Suppressor macrophage treated with lipopolysaccharide for 1 hour (primary cell): Measurements from ENCODE around the gene CES1.
"Not testable (repeated sequence)": the region's sequence is repeated elsewhere in the genome, so short reads cannot be mapped to it uniquely, and the experiment has no call there.

ENCODE experiments used
- DNase-seq, 3 donors: peaks; one replicate each; pipeline ENCODE4 v3.0.0-alpha.2; 2020 to 2022

Gene CES1

DNA sequence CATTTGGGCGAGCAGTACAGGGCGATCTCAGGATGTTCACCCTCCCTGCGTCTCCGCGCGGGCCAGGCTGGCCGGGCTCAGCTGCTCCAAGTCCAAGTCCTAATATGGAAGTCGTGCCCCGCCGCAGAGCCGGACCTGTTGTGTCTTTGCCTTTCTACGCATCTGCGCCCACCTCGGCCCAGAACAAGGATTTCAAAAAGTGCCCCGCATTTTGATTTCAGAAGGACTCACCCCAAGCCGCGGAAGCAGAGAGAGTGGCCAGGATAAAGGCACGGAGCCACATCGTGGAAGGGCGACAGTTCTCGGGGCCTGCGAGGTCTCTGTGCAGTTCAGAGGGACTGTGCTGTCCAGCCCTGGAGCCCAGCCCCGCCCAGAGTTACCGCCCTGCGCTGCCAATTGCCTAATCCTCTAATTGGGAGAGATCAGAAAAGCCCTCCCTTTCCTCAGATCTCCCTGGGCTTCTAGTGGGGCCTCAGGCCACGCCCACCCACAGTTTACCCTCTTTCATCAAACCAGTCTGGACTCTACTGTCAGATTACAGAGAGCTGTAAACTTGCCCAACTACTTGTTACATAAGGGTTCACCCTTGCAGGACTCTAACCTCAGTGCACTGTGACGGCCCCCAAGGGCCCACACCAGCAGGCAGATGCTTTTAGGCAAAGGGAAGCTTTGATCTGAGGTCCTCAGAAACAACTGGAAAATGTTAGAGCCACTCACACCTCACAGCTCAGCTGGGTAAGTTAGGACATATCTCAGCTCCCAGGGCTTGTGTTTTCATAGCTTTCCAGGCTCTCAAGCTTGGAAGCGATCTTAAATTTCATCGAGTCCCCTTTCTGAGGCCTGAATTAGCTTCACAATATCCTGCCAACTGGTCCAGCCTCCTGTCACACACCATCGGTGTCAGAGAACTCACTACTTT is at the start of gene CES1:
TSS of gene CES1 (minus strand) at position 324 of the 919 bp plus-strand sequence. CDS start at position 283, 41 bp downstream.
- DNase-seq, result peak in 2 of 3 donors; percentile 27 to 40

DNA sequence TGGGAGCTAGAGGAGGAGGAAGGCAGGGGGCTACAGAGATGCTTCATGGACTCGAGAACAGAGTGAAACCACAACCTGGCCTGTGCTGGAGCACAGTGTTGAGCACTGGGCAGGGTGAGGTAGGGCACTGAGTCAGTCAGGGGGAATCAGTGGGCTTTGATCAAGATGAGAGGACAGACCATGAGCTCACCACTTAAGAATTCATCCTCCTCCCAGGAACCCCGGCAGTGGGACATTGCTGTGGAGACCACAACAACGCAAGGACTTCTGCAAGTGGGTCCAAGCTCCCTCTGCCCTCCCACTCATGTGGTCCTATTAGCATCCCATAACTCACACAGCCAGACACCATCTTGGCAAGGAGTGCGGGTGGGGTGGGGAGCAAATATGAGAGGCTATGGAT is 44.0 kb upstream of the CES1 start:
- DNase-seq, result no peak

DNA sequence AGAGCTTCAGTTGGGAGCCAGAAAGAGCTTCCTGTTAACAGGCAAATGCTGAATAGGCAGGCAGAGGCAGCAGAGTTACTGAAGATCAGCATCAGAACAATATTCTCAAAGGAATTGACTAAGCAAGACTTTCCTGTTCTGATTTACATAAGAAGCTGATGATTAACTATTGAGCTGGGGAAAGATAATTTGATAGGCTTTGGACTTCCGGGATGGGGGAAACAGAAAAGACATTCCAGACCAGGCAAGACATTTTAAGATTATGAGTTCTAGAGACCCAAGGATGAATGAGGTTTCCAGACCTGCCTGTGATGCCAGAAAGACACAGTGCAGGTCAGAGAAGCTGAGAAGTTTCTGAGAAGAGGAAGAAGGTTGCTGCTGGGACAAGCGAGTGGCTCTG is 42.4 kb upstream of the CES1 start, which contains the start of gene CES5A:
TSS of gene CES5A (minus strand) at position 101 of the 400 bp plus-strand sequence. CDS start 152 bp downstream, outside the sequence.
- DNase-seq, result no peak

DNA sequence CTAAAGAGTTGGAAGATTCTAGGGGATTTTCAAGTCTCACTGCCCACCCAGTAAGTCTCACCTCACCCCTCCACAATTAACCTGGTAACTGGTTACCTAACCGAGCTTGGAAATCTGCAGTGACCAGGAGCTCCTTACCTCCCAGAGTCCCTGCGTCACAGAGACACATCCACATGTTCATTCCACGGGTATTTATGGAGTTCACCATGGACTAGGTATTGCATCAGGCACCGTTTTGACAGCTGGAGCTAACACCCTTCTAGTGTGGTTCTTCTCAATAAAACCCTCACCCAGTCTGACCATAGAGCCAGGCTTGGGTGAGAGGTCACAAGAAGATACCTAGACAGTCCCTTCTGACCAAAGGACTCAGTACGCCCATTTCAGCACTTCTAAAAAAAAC is 40.2 kb upstream of the CES1 start:
- DNase-seq, result no peak

DNA sequence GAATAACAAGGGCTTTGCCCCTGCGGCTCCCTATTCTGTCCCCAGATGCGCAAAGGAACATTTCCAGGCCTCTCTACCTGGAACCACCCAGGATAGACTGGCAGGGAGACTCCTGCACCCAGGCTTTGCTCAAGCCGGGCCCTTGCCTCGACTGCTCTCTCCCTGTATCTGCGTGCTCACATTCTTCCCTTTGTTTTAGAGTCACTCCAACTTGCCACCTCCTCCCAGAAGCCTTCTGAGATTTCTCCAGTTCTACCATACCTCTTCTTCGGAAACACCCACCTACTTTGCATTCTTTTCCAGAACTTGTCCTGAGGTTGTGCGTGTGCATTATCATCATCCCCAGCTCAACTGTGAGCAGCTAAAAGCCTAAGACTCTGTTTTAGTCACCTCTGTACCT is 39.2 kb upstream of the CES1 start:
- DNase-seq, result no peak

DNA sequence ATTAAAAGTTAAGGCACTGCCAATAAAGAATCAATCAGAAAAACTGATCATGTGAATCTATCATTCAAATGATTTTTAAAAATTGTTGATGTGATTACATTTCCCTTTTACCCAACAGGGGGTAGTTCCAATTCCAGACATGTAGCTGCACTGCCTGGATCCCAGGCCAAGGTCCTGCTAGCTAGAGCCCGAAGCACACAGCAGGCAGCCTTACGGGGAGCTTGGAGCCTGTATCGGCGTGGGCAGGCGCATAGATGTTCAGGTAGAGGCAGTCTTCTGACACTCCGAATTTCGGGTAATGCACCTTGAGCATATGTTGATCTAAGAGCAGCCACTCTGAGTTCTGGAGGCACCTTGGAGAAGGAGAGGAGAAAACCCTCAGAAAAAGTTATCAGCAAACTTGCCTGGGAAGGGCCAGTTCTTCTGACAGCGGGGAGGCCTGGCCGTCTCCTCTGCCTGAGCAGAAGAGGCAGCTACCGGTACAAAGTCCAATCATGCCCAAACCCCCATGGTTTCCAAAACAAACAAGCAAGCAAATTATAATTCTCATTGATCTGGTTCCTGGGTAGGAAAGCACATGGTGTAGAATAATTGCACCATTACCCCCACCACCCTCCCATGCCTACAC is 38.6 kb upstream of the CES1 start:
- DNase-seq, result no peak

DNA sequence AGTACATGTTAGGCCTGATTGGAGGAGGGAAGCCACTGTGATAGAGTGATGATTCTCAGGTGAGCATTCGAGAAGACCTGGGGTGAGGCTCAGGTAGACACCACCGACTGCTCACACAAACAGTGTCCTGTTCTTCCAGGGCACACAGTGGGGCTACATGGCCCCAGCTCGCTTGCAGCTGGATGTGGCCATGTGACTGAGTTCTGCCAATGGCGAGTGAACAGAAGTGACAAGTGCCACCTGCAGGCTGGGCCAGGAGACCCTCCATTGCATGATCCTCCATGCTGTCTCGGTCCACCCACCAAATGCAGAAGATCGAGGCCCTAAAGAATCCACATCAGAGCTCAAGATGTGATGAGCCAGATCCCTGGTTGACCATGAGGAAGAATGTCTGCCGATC is 36.1 kb upstream of the CES1 start:
- DNase-seq, result no peak

DNA sequence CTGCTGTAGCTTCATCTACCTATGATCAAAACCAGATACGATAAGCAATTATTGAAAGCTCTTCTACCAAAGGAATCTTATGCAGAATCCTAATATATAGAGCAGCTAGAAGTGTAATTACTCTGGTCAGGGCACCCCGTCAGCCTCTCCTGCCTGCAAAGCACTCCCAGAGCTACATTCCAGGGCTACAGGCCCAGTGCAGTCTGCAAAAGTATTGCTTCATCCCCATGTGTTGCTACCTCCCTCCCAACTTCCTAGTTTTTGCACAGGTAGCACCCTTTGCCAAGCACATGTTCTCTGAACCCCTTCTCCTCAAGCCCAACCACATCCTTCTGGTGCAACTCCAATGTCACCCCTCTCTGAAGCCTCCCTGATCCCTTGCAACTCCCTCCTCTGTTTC is 35.2 kb upstream of the CES1 start:
- DNase-seq, result no peak

DNA sequence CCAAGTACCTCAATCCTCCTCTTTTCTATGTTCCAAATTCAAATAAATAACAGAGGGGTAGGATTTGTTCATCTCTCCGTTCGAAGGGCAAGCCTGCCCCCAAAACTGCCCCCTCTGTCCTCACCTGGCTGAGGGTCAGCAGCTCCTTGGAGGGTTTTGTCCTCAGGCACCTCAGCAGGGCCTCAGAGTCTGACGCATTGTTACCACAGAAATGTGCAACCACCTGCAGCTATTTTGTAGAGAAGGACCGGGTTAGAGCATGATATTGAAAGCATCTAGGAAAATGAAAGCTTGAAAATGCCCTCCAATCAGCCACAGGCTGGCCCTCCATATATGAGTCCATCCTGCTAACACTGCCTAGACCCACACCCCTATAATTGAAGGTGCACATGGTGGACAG is 28.4 kb upstream of the CES1 start:
- no peak for DNase-seq

DNA sequence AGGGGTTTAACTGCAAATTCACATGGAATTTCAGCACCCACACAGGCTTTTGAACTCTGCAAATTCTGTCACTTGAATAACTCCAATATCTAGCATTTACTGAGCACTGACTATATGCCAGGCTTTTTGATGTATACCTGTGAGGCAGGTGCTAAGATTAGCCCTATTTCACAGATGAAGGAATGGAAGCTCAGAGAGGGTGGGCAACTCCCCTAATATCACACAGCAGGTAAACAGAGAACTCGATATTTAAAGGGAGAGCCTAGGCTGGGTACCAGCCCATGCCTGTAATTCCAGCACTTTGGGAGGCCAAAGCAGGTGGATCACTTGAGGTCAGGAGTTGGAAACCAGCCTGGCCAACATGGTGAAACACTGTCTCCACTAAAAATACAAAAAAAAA is 24.8 kb upstream of the CES1 start:
- DNase-seq, result not testable (repeated sequence)

DNA sequence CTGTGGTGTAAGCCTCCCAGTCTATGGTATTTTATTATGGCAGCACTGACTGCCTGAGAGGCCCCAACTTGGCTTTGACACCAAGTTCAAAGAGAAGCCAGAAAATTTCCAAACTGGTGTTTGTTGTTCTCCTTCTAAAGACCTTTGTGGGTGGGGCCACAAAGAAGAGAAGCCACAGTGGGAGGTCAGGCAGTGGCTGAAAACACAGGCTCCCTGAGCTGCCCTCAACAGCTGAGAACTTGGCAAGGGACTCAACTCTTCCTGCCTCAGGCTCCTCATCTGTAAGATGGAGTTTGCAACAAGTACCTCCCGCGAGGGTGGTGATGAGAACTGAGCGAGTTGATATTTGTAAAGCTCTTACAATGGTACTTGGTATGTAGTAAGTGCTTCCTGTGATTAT is 24.1 kb upstream of the CES1 start:
- no peak for DNase-seq

DNA sequence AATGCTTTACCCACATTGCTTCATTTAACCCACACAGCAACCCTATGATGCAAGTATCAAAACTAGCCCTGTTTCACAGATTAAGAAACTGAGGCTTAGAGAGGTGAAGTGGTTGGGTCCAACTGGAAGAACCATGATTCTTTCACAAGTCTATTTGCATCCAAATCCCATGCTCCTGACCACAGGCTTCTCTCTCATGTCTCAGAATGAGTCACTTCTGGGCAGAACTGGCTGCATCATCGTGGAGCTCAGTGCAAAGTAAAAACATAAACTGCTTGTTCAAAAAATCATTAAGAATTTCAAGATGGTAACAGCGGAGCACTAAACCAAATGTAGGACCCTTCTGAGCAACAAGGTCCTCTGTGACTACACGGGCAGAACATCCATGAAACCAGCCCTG is 20.2 kb upstream of the CES1 start:
- peak in 1 of 3 donors; percentile 14 for DNase-seq

DNA sequence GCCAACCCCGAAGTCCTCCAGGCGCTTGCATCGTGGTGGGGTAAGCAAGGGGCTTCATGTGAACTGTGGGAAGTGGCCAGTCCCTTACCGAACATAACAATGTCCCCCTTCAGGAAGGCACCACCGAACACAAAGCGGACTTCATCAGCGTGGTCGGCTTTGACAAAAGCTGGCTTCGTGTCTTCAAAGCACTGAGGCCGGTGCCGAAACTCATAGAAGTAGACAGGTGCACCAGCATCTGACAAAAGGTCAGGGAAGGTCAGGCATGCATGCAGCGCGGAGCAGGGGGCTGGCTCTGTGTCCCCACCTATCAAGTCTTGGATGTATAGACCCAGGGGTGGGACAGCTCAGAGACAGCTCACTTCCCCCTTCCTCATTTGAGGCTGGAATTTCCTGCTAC is 16.6 kb upstream of the CES1 start:
- peak in 1 of 3 donors; percentile 43 for DNase-seq

DNA sequence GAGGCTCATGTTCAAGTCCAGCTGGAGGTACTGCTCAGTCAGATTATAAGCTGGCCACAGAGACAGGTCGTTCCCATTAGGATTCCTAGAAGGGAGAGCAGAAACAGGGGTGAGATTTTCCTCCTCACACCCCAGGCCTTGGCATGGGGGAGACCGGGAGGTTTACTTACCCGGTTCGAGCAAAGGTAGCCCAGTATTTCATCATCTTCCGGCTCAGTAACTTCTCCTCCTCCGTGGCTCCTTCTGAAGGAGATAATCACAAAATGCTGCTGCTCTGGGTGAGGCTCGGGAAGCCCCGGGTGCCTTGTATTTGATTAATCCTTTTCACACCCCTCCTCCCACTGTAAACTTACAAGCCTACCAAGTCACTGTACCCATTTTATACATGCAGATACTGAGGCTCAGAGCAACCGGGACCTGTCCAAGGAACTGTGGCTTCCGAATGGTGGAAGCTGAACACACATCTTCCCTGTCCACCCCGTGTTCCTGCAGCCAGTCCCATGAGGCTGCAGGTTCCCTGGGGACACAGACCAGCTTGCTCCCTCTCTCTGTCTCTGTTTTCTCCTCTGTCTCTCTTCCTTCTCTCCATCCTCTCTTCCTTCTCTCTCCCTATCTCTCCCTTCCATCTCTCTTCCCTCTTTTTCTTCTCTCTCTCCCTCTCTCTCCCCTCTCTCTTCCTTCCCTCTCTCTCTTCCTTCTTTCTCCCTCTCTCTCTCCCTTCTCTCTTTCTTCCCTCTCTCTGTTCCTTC is 13.9 kb upstream of the CES1 start:
- no peak for DNase-seq

DNA sequence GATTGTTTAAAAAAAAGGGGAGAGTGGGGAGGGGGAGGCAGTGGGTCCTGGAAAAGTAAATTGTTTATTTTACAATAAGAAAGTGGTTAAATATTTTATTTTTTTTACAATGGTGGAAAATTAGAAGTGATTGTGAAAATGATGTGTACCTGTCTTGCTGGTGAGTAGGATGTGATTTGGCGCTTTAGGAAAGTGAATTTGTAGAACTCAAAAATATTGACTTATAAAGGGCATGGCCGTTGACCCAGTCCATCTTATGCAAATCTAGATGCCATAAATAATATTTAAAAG is 10.2 kb upstream of the CES1 start:
- DNase-seq, result no peak

DNA sequence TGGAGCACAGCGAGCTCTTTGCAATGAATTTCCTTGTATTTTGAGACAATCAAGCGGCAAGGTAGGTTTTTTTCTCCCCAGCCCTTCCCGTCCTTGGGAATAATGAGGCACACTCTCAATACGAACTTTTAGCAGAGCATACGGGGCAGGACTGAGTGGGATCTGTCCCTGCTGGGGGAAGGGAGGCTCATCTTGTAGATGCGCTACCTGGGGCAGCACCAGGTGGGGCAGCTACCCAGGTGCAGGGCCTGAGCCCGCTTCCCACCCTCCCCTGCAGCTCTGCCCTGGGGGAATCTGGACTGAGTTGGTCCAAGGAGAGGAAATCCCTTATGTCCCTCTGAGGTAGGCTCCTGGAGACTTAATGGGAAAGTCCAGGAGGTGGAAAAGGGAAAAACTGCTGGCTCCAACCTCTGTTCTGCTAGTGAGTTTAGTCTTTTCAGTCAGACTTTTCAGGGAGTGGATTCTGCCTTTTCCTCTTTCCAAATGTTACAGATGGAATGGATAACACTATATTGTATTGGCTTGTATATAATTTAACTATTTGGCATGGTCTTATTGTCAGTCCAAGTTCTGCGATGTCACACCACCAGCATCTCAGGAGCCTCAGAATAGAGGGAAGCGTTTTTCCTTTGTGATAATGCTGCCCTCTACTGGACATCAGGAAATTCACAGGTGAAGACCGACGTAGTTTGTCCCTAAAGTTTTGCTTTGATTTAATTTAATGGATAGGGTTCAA is 9.6 kb upstream of the CES1 start:
- DNase-seq, result peak; percentile 66 to 83 (median 67)

DNA sequence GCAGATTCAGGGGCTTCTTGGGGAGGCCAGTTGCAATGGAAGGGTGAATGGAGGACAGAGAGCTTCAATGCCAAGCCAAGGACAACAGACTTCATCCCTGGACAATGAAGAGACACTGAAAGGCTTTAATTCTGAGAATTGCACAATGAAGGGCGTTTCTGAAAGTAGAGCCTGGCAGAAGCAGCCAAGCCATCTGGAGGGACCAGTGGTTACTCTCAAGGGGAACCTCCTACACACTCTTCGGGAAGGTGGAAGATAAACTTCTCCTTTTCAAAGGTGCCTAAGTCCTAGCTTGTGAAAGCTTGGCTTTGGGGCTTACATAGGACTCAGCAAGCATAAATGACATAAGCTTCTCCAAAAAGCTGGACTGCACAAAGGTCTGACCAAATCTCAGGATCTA is 6.2 kb upstream of the CES1 start:
- peak; percentile 37 to 60 (median 51) for DNase-seq

DNA sequence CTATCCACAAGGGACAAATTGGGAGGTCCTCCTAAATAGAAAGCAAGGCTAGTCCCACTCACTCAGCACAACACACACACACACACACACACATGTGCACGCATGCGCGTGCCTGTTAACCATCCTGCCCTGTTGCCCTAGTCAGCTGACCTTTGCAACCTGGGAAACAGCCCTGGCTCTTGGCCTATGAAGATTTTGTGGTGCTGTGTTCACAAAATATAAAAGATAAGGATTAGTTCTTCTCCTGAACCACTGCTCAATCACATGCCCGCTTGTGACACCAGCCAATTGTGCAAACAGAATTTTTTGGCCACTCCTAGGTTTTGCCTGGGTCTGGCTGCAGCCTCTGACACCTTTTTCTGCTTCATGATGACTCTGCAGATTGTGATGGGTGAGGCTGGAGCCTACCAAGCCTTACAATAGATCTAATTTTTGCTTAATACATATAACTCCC is 3.3 kb upstream of the CES1 start:
- DNase-seq, result no peak

DNA sequence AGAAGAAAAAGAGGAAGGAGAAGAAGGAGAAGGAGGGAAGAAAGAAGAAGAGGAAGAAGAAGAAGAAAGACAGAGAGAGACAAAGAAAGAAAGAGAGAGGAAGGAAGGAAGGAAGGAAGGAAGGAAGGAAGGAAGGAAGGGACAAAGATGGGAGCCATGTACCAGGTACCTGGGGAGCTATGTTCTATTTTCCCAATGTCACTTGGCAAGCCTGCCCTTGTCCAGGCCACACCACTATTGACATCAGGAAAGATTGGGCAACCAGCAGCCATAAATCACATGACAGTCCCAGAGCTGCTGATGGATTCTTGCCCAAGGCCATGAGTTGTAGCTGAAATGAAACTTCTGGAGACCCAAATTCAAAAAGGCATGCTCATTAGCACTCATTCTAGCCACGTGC is 2.7 kb upstream of the CES1 start:
- peak in 2 of 3 donors; percentile 14 to 44 for DNase-seq

DNA sequence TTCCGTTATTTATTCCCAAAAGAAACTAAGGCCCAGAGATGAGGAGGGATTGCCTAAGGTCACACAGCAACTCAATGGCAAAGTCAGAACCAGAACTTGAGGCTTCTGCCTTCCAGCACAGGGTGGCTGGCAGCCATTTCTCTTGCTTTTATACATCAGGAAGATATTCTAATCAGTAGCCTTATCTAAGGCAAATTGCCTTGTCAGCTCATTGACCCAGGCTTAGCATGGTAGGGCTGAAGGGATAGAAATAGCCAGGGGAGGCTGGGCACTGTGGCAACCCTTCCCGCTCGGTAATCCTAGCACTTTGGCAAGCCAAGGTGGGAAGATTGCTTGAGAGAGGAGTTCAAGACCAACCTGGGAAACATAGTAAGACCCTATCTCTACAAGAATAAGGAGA is 2.3 kb upstream of the CES1 start:
- DNase-seq, result not testable (repeated sequence)

DNA sequence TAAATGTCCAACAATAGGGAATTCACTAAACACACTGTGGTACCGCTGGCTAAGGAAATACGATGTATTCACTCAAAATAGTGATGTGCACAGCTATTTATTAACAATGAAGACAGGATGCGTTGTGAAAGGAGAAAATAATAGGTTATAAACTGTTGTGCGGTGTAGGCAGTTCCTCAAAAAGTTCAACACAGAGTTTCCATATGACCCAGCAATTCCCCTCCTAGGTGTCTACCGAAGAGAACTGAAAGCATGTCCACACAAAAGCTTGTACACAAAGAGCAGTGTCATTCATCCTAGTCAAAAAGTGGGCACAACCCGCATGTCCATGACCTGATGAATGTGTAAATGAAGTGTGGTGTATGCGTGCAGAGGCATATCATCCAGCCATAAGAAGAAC is 1.2 kb upstream of the CES1 start:
- no peak for DNase-seq

DNA sequence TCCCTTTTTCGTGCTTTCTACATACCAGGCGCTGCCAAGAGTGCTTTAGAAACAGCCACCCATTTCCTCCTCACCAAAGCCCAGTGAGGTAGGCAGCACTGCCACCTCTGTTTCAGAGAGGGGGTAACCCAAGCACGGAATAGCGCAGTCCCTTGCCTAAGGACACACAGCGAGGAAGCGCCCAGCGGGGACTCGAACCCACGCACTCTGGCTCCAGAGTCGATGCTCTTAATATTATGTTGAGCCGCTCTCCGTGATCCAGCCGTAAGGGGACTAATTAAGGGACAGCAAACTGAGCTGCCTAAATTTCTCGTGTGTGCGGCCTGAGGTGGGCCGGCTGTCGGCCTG is 497 bp downstream of the CES1 start:
- no peak for DNase-seq
